ENCODE measurements around the gene PITRM1.
"Not testable (repeated sequence)": the region's sequence is repeated elsewhere in the genome, so short reads cannot be mapped to it uniquely, and the experiment has no call there.

DNA sequence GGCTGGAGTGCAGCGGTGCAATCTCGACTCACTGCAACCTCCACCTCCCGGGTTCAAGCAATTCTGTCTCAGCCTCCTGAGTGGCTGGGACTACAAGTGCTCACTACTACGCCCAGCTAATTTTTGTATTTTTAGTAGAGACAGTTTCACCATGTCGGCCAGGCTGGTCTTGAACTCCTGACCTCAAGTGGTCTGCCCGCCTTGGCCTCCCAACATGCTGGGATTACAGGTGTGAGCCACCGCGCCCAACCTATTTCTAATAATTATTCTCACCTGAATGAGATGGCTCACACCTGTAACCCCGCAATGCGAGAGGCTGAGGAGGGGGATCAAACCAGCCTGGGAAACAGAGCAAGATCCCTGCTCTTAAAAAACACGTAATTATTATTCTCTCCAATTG is 1.1 kb downstream of the PITRM1 start:
- not testable (repeated sequence) for TF ChIP-seq EZH2 (IDR thresholded peaks at IDR 0.05; ENCODE audit: insufficient read depth, poor library complexity, severe bottlenecking); EZH2phosphoT487 (IDR thresholded peaks at IDR 0.05; ENCODE audit: insufficient read depth, low read depth)
